Stimulated activated CD4-positive, alpha-beta T cell treated with anti-CD3 and anti-CD28 coated beads, Interleukin-15, amount 100 ng/mL, for 48 hours (primary cell): Measurements from ENCODE around the gene WIPI1.

Experiments used
- DNase-seq, 2 donors: peaks; one replicate each; pipeline ENCODE4 v3.0.0-alpha.2; 2020; ENCODE audit warnings: low read depth in 2 of 2

WIPI1 gene

GRCh38 chr17:68437979-68438822, 19.1 kb downstream of the WIPI1 start:
- DNase-seq: peak in 1 of 2 donors; percentile 22

- DNase-seq: peak; percentile 64 to 80
Measured at GRCh38 chr17:68435876-68436842, 21.1 kb downstream of the WIPI1 start.

GRCh38 chr17:68435361-68435760, 21.9 kb downstream of the WIPI1 start:
- no peak for DNase-seq

- DNase-seq: no peak
Measured at GRCh38 chr17:68433911-68434508, 23.3 kb downstream of the WIPI1 start.

GRCh38 chr17:68433211-68433610, 24.1 kb downstream of the WIPI1 start:
- no peak for DNase-seq

- DNase-seq: no peak
Measured at GRCh38 chr17:68432086-68432864, 25.0 kb downstream of the WIPI1 start.

GRCh38 chr17:68431661-68432071, 25.6 kb downstream of the WIPI1 start:
- DNase-seq: peak in 1 of 2 donors; percentile 25

- no peak for DNase-seq
Measured at GRCh38 chr17:68431045-68431608, 26.2 kb downstream of the WIPI1 start.

- no peak for DNase-seq
Measured at GRCh38 chr17:68429881-68430280, 27.4 kb downstream of the WIPI1 start.

- no peak for DNase-seq
Measured at GRCh38 chr17:68428498-68429172, 28.7 kb downstream of the WIPI1 start.

- no peak for DNase-seq
Measured at GRCh38 chr17:68427575-68427974, 29.7 kb downstream of the WIPI1 start.

- DNase-seq: no peak
Measured at GRCh38 chr17:68425979-68426378, 31.3 kb downstream of the WIPI1 start.

- DNase-seq: no peak
Measured at GRCh38 chr17:68424861-68425260, 32.4 kb downstream of the WIPI1 start.

- DNase-seq: no peak
Measured at GRCh38 chr17:68424203-68424602, 33.1 kb downstream of the WIPI1 start.

GRCh38 chr17:68423251-68423650, 34.0 kb downstream of the WIPI1 start:
- DNase-seq: no peak

GRCh38 chr17:68422821-68423220, 34.5 kb downstream of the WIPI1 start:
- DNase-seq: no peak

- DNase-seq: no peak
Measured at GRCh38 chr17:68421486-68421885, 35.8 kb downstream of the WIPI1 start.

GRCh38 chr17:68420065-68420464, 37.2 kb downstream of the WIPI1 start:
- no peak for DNase-seq

GRCh38 chr17:68418876-68419275, 38.4 kb downstream of the WIPI1 start:
- no peak for DNase-seq

- DNase-seq: no peak
Measured at GRCh38 chr17:68417317-68417716, 40.0 kb downstream of the WIPI1 start.
